Measurements from ENCODE around the gene EIF3D. TPM values are rescaled to one million over a fixed set of nuclear protein-coding genes. Genes with fewer than 3 reads are reported as not detected.

Gene EIF3D
- total RNA-seq, 6 experiments from 2014 or later, result 163 to 177 (median 172) TPM

DNA sequence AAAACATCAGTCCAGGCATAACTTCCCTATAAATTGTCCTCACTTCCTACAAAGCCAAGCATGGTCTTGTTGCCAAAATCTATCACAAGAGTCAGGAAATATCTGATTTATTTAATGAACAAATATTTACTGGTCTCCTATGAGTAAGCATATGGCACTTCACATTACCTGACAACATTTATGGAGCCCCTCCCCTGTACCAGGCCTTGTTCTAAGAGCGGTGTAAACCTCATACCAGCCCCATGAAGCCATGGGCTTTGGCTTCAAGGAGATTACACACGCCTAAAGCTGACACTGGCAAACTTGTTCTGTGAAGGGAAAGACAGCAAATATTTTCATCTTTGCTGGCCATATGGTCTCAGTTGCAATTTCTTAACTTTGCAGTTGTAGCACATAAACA is 43.0 kb upstream of the EIF3D start:
- Mint-ChIP-seq H3K27ac (no peak overlapping the region), H3K27me3 (ENCODE audit: insufficient read depth) (peaks cover 24% of the 10 kb centered on the region), H3K4me1 (ENCODE audit: low read depth) (peaks cover 21% of the 10 kb centered on the region), H3K9me3 (no peaks in the 10 kb centered on the region), H3K4me3 (no peak overlapping the region), H3K36me3 (ENCODE audit: low read depth) (no peaks in the 10 kb centered on the region)
- no peak for DNase-seq
- TF ChIP-seq, protein P1, sequence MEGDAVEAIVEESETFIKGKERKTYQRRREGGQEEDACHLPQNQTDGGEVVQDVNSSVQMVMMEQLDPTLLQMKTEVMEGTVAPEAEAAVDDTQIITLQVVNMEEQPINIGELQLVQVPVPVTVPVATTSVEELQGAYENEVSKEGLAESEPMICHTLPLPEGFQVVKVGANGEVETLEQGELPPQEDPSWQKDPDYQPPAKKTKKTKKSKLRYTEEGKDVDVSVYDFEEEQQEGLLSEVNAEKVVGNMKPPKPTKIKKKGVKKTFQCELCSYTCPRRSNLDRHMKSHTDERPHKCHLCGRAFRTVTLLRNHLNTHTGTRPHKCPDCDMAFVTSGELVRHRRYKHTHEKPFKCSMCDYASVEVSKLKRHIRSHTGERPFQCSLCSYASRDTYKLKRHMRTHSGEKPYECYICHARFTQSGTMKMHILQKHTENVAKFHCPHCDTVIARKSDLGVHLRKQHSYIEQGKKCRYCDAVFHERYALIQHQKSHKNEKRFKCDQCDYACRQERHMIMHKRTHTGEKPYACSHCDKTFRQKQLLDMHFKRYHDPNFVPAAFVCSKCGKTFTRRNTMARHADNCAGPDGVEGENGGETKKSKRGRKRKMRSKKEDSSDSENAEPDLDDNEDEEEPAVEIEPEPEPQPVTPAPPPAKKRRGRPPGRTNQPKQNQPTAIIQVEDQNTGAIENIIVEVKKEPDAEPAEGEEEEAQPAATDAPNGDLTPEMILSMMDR (IDR thresholded peaks at IDR 0.05), result no peak

GRCh38 chr22:36569999-36570398 is 41.0 kb upstream of the EIF3D start:
- no peak for DNase-seq
- no peak overlapping the region; the same call in 1 of the 2 replicates for H3K4me3 Mint-ChIP-seq
- peaks cover 8% of the 10 kb centered on the region for H3K4me1 Mint-ChIP-seq (ENCODE audit: low read depth)
- TF ChIP-seq, protein P1 (IDR thresholded peaks at IDR 0.05), result peak; percentile 67
- H3K27ac Mint-ChIP-seq, result no peak overlapping the region
- no peaks in the 10 kb centered on the region for H3K9me3 Mint-ChIP-seq
- no peaks in the 10 kb centered on the region for H3K36me3 Mint-ChIP-seq (ENCODE audit: low read depth)
- H3K27me3 Mint-ChIP-seq (ENCODE audit: insufficient read depth), result peaks cover 36% of the 10 kb centered on the region

DNA sequence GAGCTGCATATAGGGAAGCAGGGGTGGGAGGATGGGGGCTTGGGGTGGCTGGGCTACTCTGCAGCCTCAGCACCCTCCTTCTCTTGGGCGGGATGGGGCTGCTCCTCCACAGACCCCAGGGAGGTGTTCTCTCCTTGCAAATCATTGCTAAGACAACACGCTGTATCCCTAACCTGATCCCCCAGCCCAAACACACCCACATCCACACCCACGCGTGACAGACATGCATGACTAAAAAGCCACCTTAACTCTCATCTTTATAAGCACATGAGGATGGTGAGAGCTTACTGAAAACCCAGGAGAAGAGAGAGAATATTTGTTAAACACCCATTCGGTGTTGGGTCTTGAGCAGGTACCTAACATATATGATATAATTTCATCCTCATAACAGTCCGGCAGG is 39.9 kb upstream of the EIF3D start:
- no peaks in the 10 kb centered on the region for H3K36me3 Mint-ChIP-seq (ENCODE audit: low read depth)
- H3K27ac Mint-ChIP-seq, result no peak overlapping the region
- no peaks in the 10 kb centered on the region for H3K9me3 Mint-ChIP-seq
- peaks cover 33% of the 10 kb centered on the region for H3K27me3 Mint-ChIP-seq (ENCODE audit: insufficient read depth)
- no peak for DNase-seq
- H3K4me3 Mint-ChIP-seq, result no peak overlapping the region
- H3K4me1 Mint-ChIP-seq (ENCODE audit: low read depth), result peaks cover 8% of the 10 kb centered on the region
- TF ChIP-seq, protein P1 (IDR thresholded peaks at IDR 0.05), result no peak

DNA sequence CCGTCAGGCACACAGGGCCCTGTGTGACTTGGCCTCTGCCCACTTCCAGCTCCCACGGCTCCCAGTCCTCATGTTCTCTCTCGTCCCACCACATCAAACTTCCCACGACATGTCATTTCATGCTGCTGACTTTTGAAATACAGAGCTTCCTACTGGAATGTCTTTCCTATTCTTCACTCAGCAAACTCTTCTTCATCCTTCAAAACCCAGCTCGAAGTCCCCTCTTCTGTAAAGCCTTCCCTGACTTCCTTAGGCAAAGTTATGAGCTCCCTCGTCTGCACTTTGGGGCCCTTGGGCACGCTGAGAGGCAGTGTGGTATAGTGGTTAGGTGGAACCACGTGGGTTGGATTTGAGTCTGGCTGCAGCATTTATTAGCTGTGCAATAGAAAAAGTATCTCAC is 37.8 kb upstream of the EIF3D start:
- H3K9me3 Mint-ChIP-seq, result no peaks in the 10 kb centered on the region
- peaks cover 21% of the 10 kb centered on the region for H3K4me1 Mint-ChIP-seq (ENCODE audit: low read depth)
- no peak for DNase-seq
- TF ChIP-seq, protein P1 (IDR thresholded peaks at IDR 0.05), result no peak
- peaks cover 34% of the 10 kb centered on the region for H3K27me3 Mint-ChIP-seq (ENCODE audit: insufficient read depth)
- H3K36me3 Mint-ChIP-seq (ENCODE audit: low read depth), result no peaks in the 10 kb centered on the region
- no peak overlapping the region for H3K27ac Mint-ChIP-seq
- H3K4me3 Mint-ChIP-seq, result no peak overlapping the region

DNA sequence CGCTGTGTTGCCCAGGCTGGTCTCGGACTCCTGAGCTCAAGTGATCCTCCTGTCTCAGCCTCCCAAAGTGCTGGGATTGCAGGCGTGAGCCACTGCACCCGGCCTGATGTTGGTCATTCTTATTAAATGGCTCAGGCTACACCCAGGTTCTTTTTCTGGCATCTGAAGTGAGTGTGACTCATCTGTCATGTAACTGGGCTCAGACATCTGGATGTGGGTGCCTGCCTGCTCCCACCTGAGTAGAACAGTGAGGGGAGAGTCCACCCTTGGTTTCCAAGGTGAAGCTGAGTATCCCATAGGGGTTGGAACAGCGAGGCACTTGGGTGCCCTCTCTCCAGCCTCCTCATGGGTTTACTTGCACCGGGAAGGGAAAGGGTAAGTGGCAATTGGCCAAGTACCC is 36.7 kb upstream of the EIF3D start:
- TF ChIP-seq, protein P1 (IDR thresholded peaks at IDR 0.05), result no peak
- Mint-ChIP-seq H3K9me3 (no peaks in the 10 kb centered on the region), H3K27me3 (ENCODE audit: insufficient read depth) (peaks cover 36% of the 10 kb centered on the region), H3K4me1 (ENCODE audit: low read depth) (peaks cover 23% of the 10 kb centered on the region), H3K27ac (no peak overlapping the region), H3K36me3 (ENCODE audit: low read depth) (no peaks in the 10 kb centered on the region), H3K4me3 (no peak overlapping the region)
- DNase-seq, result no peak

GRCh38 chr22:36565159-36565507 is 36.2 kb upstream of the EIF3D start:
- H3K27ac Mint-ChIP-seq, result no peak overlapping the region
- DNase-seq, result no peak
- H3K4me1 Mint-ChIP-seq (ENCODE audit: low read depth), result peaks cover 21% of the 10 kb centered on the region
- H3K9me3 Mint-ChIP-seq, result no peaks in the 10 kb centered on the region
- TF ChIP-seq, protein P1 (IDR thresholded peaks at IDR 0.05), result no peak
- no peak overlapping the region for H3K4me3 Mint-ChIP-seq
- peaks cover 33% of the 10 kb centered on the region for H3K27me3 Mint-ChIP-seq (ENCODE audit: insufficient read depth)
- no peaks in the 10 kb centered on the region for H3K36me3 Mint-ChIP-seq (ENCODE audit: low read depth)
